Sigmoid colon (tissue), 7 donors: ENCODE measurements around the gene BACH1. TPM values are rescaled to one million over a fixed set of nuclear protein-coding genes. Genes with fewer than 3 reads are reported as not detected.

Experiments
- DNase-seq: peaks from one replicate; pipeline ENCODE4 v3.0.0-alpha.2; 2019
- H3K27ac ChIP-seq, 4 donors: fragments of 200-600 bp; sonication (generic); one replicate each; pipeline ENCODE4 v1.5.1; 2016 to 2019; ENCODE audit warnings: mild to moderate bottlenecking in 1 of 4
- H3K27me3 ChIP-seq, 3 donors: fragments of 200-600 bp; sonication (generic); one replicate each; pipeline ENCODE4 v1.5.1; 2019; ENCODE audit warnings: mild to moderate bottlenecking in 1 of 3
- H3K36me3 ChIP-seq, 4 donors: fragments of 200-600 bp; sonication (generic); one replicate each; pipeline ENCODE4 v1.5.1; 2016 to 2019
- H3K4me1 ChIP-seq, 4 donors: fragments of 200-600 bp; sonication (generic); one replicate each; pipeline ENCODE4 v1.5.1; 2017 to 2019
- H3K4me3 ChIP-seq, 4 donors: fragments of 200-600 bp; sonication (generic); one replicate each; pipeline ENCODE4 v1.5.1; 2017 to 2019; ENCODE audit warnings: mild to moderate bottlenecking in 2 of 4, moderate library complexity in 1 of 4
- H3K9me3 ChIP-seq, 4 donors: fragments of 200-600 bp in 3 of 4; sonication (generic) in 3 of 4; one replicate each; pipeline versions ENCODE4 v1.5.1 to v1.6.1; 2013 to 2019
- CTCF ChIP-seq, 4 experiments: fragments of 450-650 bp in 3 of 4; fragments of 200-600 bp in 1 of 4; IDR thresholded peaks; one replicate each; pipeline ENCODE4 v1.5.1; 2016 to 2019; ENCODE audit warnings: antibody characterized with exemption in 4 of 4, mild to moderate bottlenecking in 3 of 4, moderate library complexity in 2 of 4
- EP300 ChIP-seq, 4 donors: sonication (generic); formaldehyde crosslinking; IDR thresholded peaks; one replicate each; pipeline ENCODE4 v1.6.1; 2017; ENCODE audit warnings: antibody characterized with exemption in 4 of 4
- POLR2A ChIP-seq, 2 donors: fragments of 450-650 bp; IDR thresholded peaks; one replicate each; pipeline ENCODE4 v1.6.1; 2016; ENCODE audit warnings: antibody characterized with exemption in 2 of 2, mild to moderate bottlenecking in 2 of 2, moderate library complexity in 2 of 2
- POLR2AphosphoS5 ChIP-seq, 4 donors: sonication (generic); formaldehyde crosslinking; IDR thresholded peaks; one replicate each; pipeline ENCODE4 v1.6.1; 2017; ENCODE audit warnings: antibody characterized with exemption in 4 of 4
- WGBS, 2 donors: extraction: QIAGEN DNeasy Blood & Tissue Kit; methylation state at CpG; one replicate each; pipeline ENCODE4 v1.1.7; 2013; 5-methylcytosine and 5-hydroxymethylcytosine counted together
- intact Hi-C: fragments of 100-400 bp; cut with DNase I; formaldehyde crosslinking; loops from one replicate; pipeline ENCODE4 v1.15.1; 2023
- polyA plus RNA-seq, 3 donors: library from polyadenylated mRNA; stranded (reverse); fragments of 200-250 nt; gene quantifications; one replicate each; pipeline ENCODE4 v1.2.3, GENCODE V29; 2013
- total RNA-seq, 4 donors: library from RNA; depleted of rRNA; stranded (reverse); fragments of >200 nt; gene quantifications; one replicate each; pipeline ENCODE4 v1.1.0, GENCODE V29; 2016
- donor health status: healthy with polysubstance abuse.
- donor health status: Bipolar disorder and iron deficiency.
- donor health status: healthy.

The BACH1 gene
- total and polyA plus RNA-seq, 7 donors, result 8.4 to 89.6 (median 47.1) TPM

- TF ChIP-seq POLR2AphosphoS5 (IDR thresholded peaks at IDR 0.05), result no peak
- no peak for TF ChIP-seq CTCF (IDR thresholded peaks at IDR 0.05)
- TF ChIP-seq POLR2A (IDR thresholded peaks at IDR 0.05), result no peak
- no peak for TF ChIP-seq EP300 (IDR thresholded peaks at IDR 0.05)
- Histone ChIP-seq H3K9me3 (no peaks in the 10 kb centered on the region), H3K4me3 (no peak overlapping the region), H3K36me3 (no peaks in the 10 kb centered on the region), H3K27me3 (no peaks in the 10 kb centered on the region), H3K4me1 (peaks cover 0 to 6% (median 3%) of the 10 kb centered on the region in 4 donors), H3K27ac (no peak overlapping the region)
- intact Hi-C loops, result no loop called here
- DNase-seq, result no peak
- WGBS, 2 donors, result 21 to 66% methylated on average over 2 of the region's 2 CpGs
Measured at GRCh38 chr21:29384683-29385359, 86.1 kb downstream of the BACH1 start.

- H3K36me3 ChIP-seq, result no peaks in the 10 kb centered on the region
- 93% methylated on average over 6 of the region's 6 CpGs for WGBS, 2 donors
- H3K4me1 ChIP-seq, result peaks cover 0 to 6% (median 3%) of the 10 kb centered on the region in 4 donors
- intact Hi-C loops, result no loop called here
- DNase-seq, result no peak
- H3K9me3 ChIP-seq, result no peaks in the 10 kb centered on the region
- no peak overlapping the region for H3K4me3 ChIP-seq
- no peaks in the 10 kb centered on the region for H3K27me3 ChIP-seq
- TF ChIP-seq POLR2AphosphoS5 (IDR thresholded peaks at IDR 0.05), result no peak
- H3K27ac ChIP-seq, result no peak overlapping the region
Measured at GRCh38 chr21:29385934-29386520, 87.3 kb downstream of the BACH1 start.

- no peak for TF ChIP-seq EP300 (IDR thresholded peaks at IDR 0.05)
- TF ChIP-seq POLR2AphosphoS5 (IDR thresholded peaks at IDR 0.05), result no peak
- TF ChIP-seq POLR2A (IDR thresholded peaks at IDR 0.05), result no peak
- no peak for TF ChIP-seq CTCF (IDR thresholded peaks at IDR 0.05)
- 68 to 82% methylated on average over 4 of the region's 4 CpGs for WGBS, 2 donors
- Histone ChIP-seq H3K27me3 (no peaks in the 10 kb centered on the region), H3K4me3 (no peak overlapping the region), H3K9me3 (no peaks in the 10 kb centered on the region), H3K4me1 (peaks cover 0 to 4% (median 1%) of the 10 kb centered on the region in 4 donors), H3K36me3 (no peaks in the 10 kb centered on the region), H3K27ac (no peak overlapping the region)
- intact Hi-C loops, result no loop called here
- no peak for DNase-seq
Measured at GRCh38 chr21:29386803-29387202, 88.1 kb downstream of the BACH1 start.

GRCh38 chr21:29387598-29387997 is 88.9 kb downstream of the BACH1 start:
- Histone ChIP-seq H3K4me1 (no peaks in the 10 kb centered on the region), H3K27ac (no peak overlapping the region), H3K4me3 (no peak overlapping the region), H3K36me3 (no peaks in the 10 kb centered on the region), H3K27me3 (no peaks in the 10 kb centered on the region), H3K9me3 (no peaks in the 10 kb centered on the region)
- DNase-seq, result no peak
- TF ChIP-seq EP300 (IDR thresholded peaks at IDR 0.05) (no peak), POLR2A (IDR thresholded peaks at IDR 0.05) (no peak), POLR2AphosphoS5 (IDR thresholded peaks at IDR 0.05) (no peak), CTCF (IDR thresholded peaks at IDR 0.05) (no peak)
- WGBS, 2 donors, result 92 to 93% methylated on average over 5 of the region's 5 CpGs
- intact Hi-C loops, result no loop called here

GRCh38 chr21:29389136-29389535 is 90.4 kb downstream of the BACH1 start:
- Histone ChIP-seq H3K36me3 (no peaks in the 10 kb centered on the region), H3K4me3 (no peak overlapping the region), H3K27me3 (no peaks in the 10 kb centered on the region), H3K9me3 (no peaks in the 10 kb centered on the region), H3K4me1 (no peaks in the 10 kb centered on the region), H3K27ac (no peak overlapping the region)
- TF ChIP-seq POLR2AphosphoS5 (IDR thresholded peaks at IDR 0.05) (no peak), POLR2A (IDR thresholded peaks at IDR 0.05) (no peak), CTCF (IDR thresholded peaks at IDR 0.05) (no peak), EP300 (IDR thresholded peaks at IDR 0.05) (no peak)
- intact Hi-C loops, result no loop called here
- 91 to 94% methylated on average over 3 of the region's 3 CpGs for WGBS, 2 donors
- no peak for DNase-seq
